A375 (cell line): Measurements from ENCODE around the gene NCBP3. TPM values are rescaled to one million over a fixed set of nuclear protein-coding genes. Genes with fewer than 3 reads are reported as not detected.

ENCODE experiments used
- total RNA-seq: library from RNA; depleted of rRNA; stranded (reverse); fragments of >200 nt; shearing (Covaris generic); gene quantifications from 2 replicates; pipeline ENCODE4 v1.2.3, GENCODE V29; 2014; rRNA removed

The NCBP3 gene, protein sequence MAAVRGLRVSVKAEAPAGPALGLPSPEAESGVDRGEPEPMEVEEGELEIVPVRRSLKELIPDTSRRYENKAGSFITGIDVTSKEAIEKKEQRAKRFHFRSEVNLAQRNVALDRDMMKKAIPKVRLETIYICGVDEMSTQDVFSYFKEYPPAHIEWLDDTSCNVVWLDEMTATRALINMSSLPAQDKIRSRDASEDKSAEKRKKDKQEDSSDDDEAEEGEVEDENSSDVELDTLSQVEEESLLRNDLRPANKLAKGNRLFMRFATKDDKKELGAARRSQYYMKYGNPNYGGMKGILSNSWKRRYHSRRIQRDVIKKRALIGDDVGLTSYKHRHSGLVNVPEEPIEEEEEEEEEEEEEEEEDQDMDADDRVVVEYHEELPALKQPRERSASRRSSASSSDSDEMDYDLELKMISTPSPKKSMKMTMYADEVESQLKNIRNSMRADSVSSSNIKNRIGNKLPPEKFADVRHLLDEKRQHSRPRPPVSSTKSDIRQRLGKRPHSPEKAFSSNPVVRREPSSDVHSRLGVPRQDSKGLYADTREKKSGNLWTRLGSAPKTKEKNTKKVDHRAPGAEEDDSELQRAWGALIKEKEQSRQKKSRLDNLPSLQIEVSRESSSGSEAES
- total RNA-seq: 19.5 and 34.6 TPM in 2 replicates

DNA sequence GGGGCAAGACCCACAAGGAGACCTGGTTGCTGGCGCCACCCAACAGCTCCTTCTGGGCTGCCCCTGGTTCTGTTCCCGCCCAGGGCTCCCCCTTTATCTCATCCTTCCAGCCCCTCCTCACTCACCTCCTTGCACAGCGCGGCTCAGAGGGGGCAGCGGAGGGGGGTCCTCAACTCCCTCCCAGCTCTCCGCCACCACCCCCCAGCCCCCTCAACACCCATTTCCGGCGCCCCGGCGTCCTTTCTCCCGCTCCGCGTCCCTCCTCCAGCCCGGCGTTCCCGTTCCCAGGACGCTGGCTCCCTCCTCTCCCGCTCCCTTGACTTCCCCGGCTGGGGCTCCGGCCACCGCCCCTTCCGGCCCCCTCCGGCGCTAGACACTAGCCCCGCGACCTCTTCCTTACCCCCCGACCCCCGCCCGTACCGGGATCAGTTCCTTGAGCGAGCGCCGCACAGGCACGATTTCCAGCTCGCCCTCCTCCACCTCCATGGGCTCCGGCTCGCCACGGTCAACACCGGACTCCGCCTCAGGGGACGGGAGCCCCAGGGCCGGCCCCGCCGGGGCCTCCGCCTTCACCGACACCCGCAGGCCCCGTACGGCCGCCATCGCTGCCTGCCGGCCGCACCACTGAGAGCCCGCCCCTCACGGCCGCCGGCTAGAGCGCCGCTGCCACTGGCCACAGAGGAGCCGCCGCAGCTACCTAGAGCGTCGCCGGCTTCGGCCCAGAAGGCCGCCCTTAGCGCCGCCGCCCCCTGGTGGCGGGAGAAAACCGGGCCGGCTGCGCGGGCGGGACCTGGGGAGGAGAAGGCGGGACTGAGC, at the start of gene NCBP3:
TSS of gene NCBP3 (minus strand) at position 626 of the 816 bp plus-strand sequence. CDS start at position 603, 23 bp downstream.

DNA sequence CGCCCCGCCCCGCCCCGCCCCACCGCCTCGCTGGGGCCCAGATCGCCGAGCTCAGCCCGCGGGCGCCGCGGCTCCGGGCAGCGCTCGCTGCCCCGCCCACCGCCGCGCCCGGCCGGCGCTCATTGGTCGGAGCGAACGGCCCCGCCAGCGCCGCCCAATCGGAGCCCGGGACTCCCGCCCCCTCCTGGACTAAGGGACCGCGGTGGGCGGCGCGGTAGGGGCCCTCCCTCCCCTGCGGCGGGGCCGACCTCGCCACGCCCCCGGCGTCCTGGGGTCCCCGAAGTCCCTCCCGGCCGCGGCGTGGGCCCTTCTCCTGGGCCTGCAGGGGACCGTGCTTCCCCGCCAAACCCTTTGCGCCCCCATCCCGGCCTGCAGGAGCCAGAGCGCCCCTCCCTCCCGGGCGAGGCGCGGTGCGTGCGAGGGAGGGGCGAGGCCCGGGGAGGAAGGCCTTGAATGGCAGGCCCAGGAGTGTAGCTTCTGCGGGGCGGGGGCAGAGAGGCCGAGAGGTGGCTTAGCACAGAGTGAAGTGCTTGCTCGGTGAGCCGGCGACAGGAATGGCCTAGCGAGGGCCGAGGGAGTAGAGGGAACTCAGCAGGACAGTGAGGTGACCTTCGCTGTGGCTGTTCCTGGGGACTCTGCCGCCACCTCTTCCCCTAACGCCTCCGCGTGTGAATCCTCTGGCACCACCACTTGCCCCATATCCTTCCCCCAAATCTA, 47.1 kb upstream of the NCBP3 start, which contains the start of gene CAMKK1:
TSS of gene CAMKK1 (minus strand) at position 51 of the 717 bp plus-strand sequence. CDS start 7,366 bp downstream, outside the sequence.

DNA sequence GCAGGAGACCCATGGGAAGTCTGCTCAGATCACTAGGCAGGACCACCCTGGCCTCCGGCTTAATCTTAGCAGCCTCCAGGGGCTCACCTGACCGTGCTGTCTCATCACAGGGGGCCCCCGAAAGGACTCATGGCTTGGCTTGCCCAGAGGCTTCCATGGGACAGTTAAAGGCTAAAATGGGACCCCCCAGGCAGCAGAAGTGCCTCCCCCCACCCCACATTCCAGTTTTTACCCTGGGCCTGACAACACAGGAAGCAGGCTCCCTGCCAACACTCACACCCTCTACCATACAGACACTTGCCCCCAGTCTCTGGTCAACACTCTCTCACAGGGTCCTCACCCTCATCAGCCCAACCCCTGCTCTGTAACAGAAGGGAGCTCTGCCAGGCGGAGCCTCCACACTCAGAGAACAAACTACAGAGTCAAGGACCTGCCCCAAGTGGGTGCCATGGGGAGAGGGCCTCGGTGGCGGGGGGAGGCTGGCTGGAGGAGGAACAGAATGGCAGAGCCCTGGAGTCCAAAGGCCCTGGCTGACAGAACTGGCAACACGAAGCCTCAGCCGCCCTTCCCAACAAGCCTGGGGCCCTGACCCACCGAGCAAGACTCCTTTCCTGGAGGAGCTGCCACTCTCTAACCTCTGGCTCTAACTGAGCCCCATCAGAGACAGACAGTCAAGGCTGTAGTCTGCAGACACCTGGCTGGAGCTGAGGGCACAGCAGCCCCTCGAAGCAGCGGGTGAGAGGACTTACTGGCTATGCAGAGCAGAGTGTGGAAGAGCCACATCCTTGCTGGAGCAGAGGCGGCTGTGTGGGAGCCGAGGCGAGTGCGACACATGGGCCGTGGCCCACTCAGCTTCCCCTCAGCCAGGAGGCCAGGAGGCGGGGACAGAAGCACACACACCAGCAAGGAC, 45.4 kb downstream of the NCBP3 start, which contains the start of gene ITGAE:
TSS of gene ITGAE (minus strand) at position 827 of the 910 bp plus-strand sequence. CDS start at position 783, 44 bp downstream.

Other genes with a start within 250 kb of the NCBP3 start
- 2.9 and 3.2 TPM in 2 replicates for gene TRPV1, start 236.8 kb downstream of the NCBP3 start, total RNA-seq
- 9.9 and 12.5 TPM in 2 replicates for gene SHPK, start 210.0 kb downstream of the NCBP3 start, total RNA-seq
- gene CTNS, start 209.5 kb downstream of the NCBP3 start, total RNA-seq: 6.5 and 11.2 TPM in 2 replicates
- gene TAX1BP3, start 177.7 kb downstream of the NCBP3 start, total RNA-seq: 72.7 and 73.4 TPM in 2 replicates
- 37.3 and 44.7 TPM in 2 replicates for gene EMC6, start 177.4 kb downstream of the NCBP3 start, total RNA-seq
- 11.4 and 13.6 TPM in 2 replicates for gene P2RX5, start 150.1 kb downstream of the NCBP3 start, total RNA-seq
- 14.6 and 17.9 TPM in 2 replicates for gene HASPIN, start 122.3 kb downstream of the NCBP3 start, total RNA-seq
- gene ITGAE, start 45.1 kb downstream of the NCBP3 start, total RNA-seq: 15.5 and 20.7 TPM in 2 replicates
- 2.1 and 2.2 TPM in 2 replicates for gene CAMKK1, start 46.8 kb upstream of the NCBP3 start, total RNA-seq
- 0.34 TPM in 1 of 2 replicates, not detected in the other for gene P2RX1, start 70.2 kb upstream of the NCBP3 start, total RNA-seq
- gene ATP2A3, start 118.2 kb upstream of the NCBP3 start, total RNA-seq: 0.32 and 0.79 TPM in 2 replicates